ENCODE results near the gene PTPRM.

Gene PTPRM

GRCh38 chr18:8379187-8379941 is 812.2 kb downstream of the PTPRM start:
- DNase-seq, result no peak

- DNase-seq, result no peak
These were observed 812.9 kb downstream of the PTPRM start for GRCh38 chr18:8380006-8380405.

GRCh38 chr18:8380926-8381325 is 813.8 kb downstream of the PTPRM start:
- DNase-seq, result no peak

GRCh38 chr18:8381821-8382459 is 814.8 kb downstream of the PTPRM start:
- DNase-seq, result no peak

GRCh38 chr18:8385400-8385799 is 818.3 kb downstream of the PTPRM start:
- DNase-seq, result no peak

- no peak for DNase-seq
These were observed 819.7 kb downstream of the PTPRM start for GRCh38 chr18:8386669-8387380.

- no peak for DNase-seq
These were observed 822.5 kb downstream of the PTPRM start for GRCh38 chr18:8389391-8390340.

GRCh38 chr18:8391068-8391467 is 824.0 kb downstream of the PTPRM start:
- no peak for DNase-seq

GRCh38 chr18:8396254-8396653 is 829.1 kb downstream of the PTPRM start:
- no peak for DNase-seq

- no peak for DNase-seq
These were observed 829.9 kb downstream of the PTPRM start for GRCh38 chr18:8397034-8397433.

GRCh38 chr18:8399138-8399537 is 832.0 kb downstream of the PTPRM start:
- no peak for DNase-seq

- no peak for DNase-seq
These were observed 833.2 kb downstream of the PTPRM start for GRCh38 chr18:8400193-8400752.

- DNase-seq, result no peak
These were observed 833.7 kb downstream of the PTPRM start for GRCh38 chr18:8400825-8401224.

- DNase-seq, result no peak
These were observed 834.5 kb downstream of the PTPRM start for GRCh38 chr18:8401606-8402005.

- DNase-seq, result no peak
These were observed 835.1 kb downstream of the PTPRM start for GRCh38 chr18:8402237-8402636.

GRCh38 chr18:8403713-8404112 is 836.6 kb downstream of the PTPRM start:
- no peak for DNase-seq

- no peak for DNase-seq
These were observed 839.2 kb downstream of the PTPRM start for GRCh38 chr18:8406186-8406867.

- no peak for DNase-seq
These were observed 839.7 kb downstream of the PTPRM start for GRCh38 chr18:8406868-8407250.

GRCh38 chr18:8409151-8409550 is 842.0 kb downstream of the PTPRM start:
- no peak for DNase-seq

GRCh38 chr18:8411492-8411891 is 844.4 kb downstream of the PTPRM start:
- DNase-seq, result no peak

GRCh38 chr18:8412117-8412516 is 845.0 kb downstream of the PTPRM start:
- DNase-seq, result no peak

GRCh38 chr18:8413189-8413588 is 846.1 kb downstream of the PTPRM start:
- no peak for DNase-seq

All from effector CD8-positive, alpha-beta T cell (primary cell).